ENCODE data around the gene PRPF31. TPM values are rescaled to one million over a fixed set of nuclear protein-coding genes. Genes with fewer than 3 reads are reported as not detected.
A peak's percentile ranks its signal among the peaks of the same experiment; 100 is the strongest.

The PRPF31 gene
- total and polyA plus RNA-seq, 9 of the 15 experiments (the other 6 are each of a cell fraction or from before 2014, with no cell fraction given) = 5.8 to 92.2 (median 69.2) TPM

GRCh38 chr19:54162241-54162805, 46.8 kb downstream of the PRPF31 start (continued):
- no peak for TF ChIP-seq BRD9 (IDR thresholded peaks at IDR 0.05; ENCODE audit: low read depth, partially characterized antibody)
- peak; percentile 58; the same call in 1 of the 2 replicates for TF ChIP-seq ZNF740 (CRISPR knock-in tag; IDR thresholded peaks at IDR 0.05)
- TF ChIP-seq ZNF740 (tag; IDR thresholded peaks at IDR 0.05) = peak in 1 of 2 experiments; percentile 81; a peak in 2 of 4 replicates
- TF ChIP-seq ZNF277 (CRISPR knock-in tag; IDR thresholded peaks at IDR 0.05; ENCODE audit: borderline replicate concordance) = no peak
- peak; percentile 60; the same call in 1 of the 2 replicates for TF ChIP-seq SP1 (CRISPR knock-in tag; IDR thresholded peaks at IDR 0.05)

GRCh38 chr19:54162884-54163283, 47.3 kb downstream of the PRPF31 start:
- peaks cover 21 to 50% of the 10 kb centered on the region in 2 experiments for H3K4me1 ChIP-seq (replicated peaks in 1 of 2; ENCODE audit: control insufficient read depth in 2 of 2, insufficient read depth in 2 of 2, low read length in 2 of 2)
- 0 out of 2 replicates have a peak, but pooled peaks cover 10% of the 10 kb centered on the region for H4K20me1 ChIP-seq (replicated peaks; ENCODE audit: control insufficient read depth, insufficient read depth, low read length)
- DNase-seq (ENCODE audit: extremely low read depth in 1 of 4, low spot score in 3 of 4) (no peak), ATAC-seq (no peak), FAIRE-seq (no peak)
- peak overlapping the region; percentile 43 for H3K4me3 ChIP-seq
- peaks cover 5% of the 10 kb centered on the region; the same call in 1 of the 3 replicates for H3K36me3 ChIP-seq (ENCODE audit: control insufficient read depth, insufficient read depth, low read length)
- BruUV-seq (replicated peaks) = no TSS peak
- TF ChIP-seq ZBTB26 (CRISPR knock-in tag; IDR thresholded peaks at IDR 0.05) (no peak), USF1 (CRISPR knock-in tag; IDR thresholded peaks at IDR 0.05) (no peak), ZNF696 (CRISPR knock-in tag; conservative IDR thresholded peaks at IDR 0.05) (no peak), HES1 (IDR thresholded peaks at IDR 0.05; ENCODE audit: low read depth) (no peak), RBBP5 (IDR thresholded peaks at IDR 0.05; ENCODE audit: borderline replicate concordance, insufficient read depth, low read length, poor library complexity, severe bottlenecking) (peak; percentile 29), MAX (CRISPR knock-in tag; IDR thresholded peaks at IDR 0.05) (no peak), TGIF2 (CRISPR knock-in tag; IDR thresholded peaks at IDR 0.05) (no peak), NFXL1 (CRISPR knock-in tag; IDR thresholded peaks at IDR 0.05) (no peak), FOS (IDR thresholded peaks at IDR 0.05; ENCODE audit: extremely low read depth, insufficient read length) (no peak)
- in situ Hi-C loops (cut with MboI) (loop anchor here (5.0 kb wide), 1 partner anchor 64 kb away; no protein-coding TSS in a partner anchor), intact Hi-C loops (cut with micrococcal nuclease) (no loop called here)
- H3K9ac ChIP-seq (ENCODE audit: insufficient read depth in 1 of 2, low read depth in 2 of 2, low read length in 2 of 2) = peak overlapping the region in 1 of 2 experiments; percentile 84; a peak in 2 of 4 replicates
- peak overlapping the region; percentile 42; the same call in 1 of the 3 replicates for H3K27ac ChIP-seq (ENCODE audit: extremely low read depth, low read depth, low read length)
- no peaks in the 10 kb centered on the region for H3K9me1 ChIP-seq (ENCODE audit: control insufficient read depth, insufficient read depth, low read length)
- CTCF ChIA-PET (ENCODE audit: low intra/inter-chr PET ratio) = no interaction called here
- peak overlapping the region; percentile 68 for H2AFZ ChIP-seq (ENCODE audit: low read depth, low read length)
- peaks cover 18% of the 10 kb centered on the region; the same call in 2 of the 3 replicates for H3K79me2 ChIP-seq (ENCODE audit: control insufficient read depth, insufficient read depth, low read length)
- no peaks in the 10 kb centered on the region for H3K27me3 ChIP-seq (ENCODE audit: control insufficient read depth in 2 of 2, insufficient read depth in 2 of 2, low read length in 2 of 2)
- peak overlapping the region; percentile 74 for H3K4me2 ChIP-seq (ENCODE audit: insufficient read depth, low read length)
- WGBS (ENCODE audit: insufficient coverage, low coverage, missing lambda C conversion rate) = 34% methylated on average over 12 of the region's 14 CpGs
- H3K9me3 ChIP-seq (replicated peaks; ENCODE audit: control insufficient read depth, insufficient read depth, low read depth, low read length) = no peaks in the 10 kb centered on the region
- POLR2A ChIA-PET = no interaction called here
